K562 (cell line): ENCODE measurements around the gene EIF4G1. TPM values are rescaled to one million over a fixed set of nuclear protein-coding genes. Genes with fewer than 3 reads are reported as not detected.
A peak's percentile ranks its signal among the peaks of the same experiment; 100 is the strongest.

Experiments
- ADNP ChIP-seq: fragments of 200-800 bp; sonication (Bioruptor generic); IDR thresholded peaks from 2 replicates; pipeline ENCODE4 v1.6.1; 2016; ENCODE audit warnings: missing genetic modification characterization, missing compliant biosample characterization
- ARID2 ChIP-seq: fragments of 450-650 bp; IDR thresholded peaks from 2 replicates; pipeline ENCODE4 v1.6.1; 2017; ENCODE audit warnings: antibody characterized with exemption, mild to moderate bottlenecking
- BCOR ChIP-seq: fragments of 450-650 bp; IDR thresholded peaks from 2 replicates; pipeline ENCODE4 v1.6.1; 2016
- CTBP1 ChIP-seq: fragments of 450-650 bp; IDR thresholded peaks from 2 replicates; pipeline ENCODE4 v1.6.1; 2016; ENCODE audit warnings: borderline replicate concordance
- HDAC2 ChIP-seq: fragments of 450-650 bp; IDR thresholded peaks from 2 replicates; pipeline ENCODE4 v1.6.1; 2016; ENCODE audit warnings: mild to moderate bottlenecking
- RAD21 ChIP-seq, 2 experiments: fragments of 250-450 bp in 1 of 2; fragments of 450-650 bp in 1 of 2; sonication (Bioruptor Pico) in 1 of 2; formaldehyde crosslinking in 1 of 2; IDR thresholded peaks in 1 of 2; conservative IDR thresholded peaks in 1 of 2; 2 replicates each; pipeline versions ENCODE4 v1.4.0 to v1.8.0; 2020 to 2022; ENCODE audit warnings: mild to moderate bottlenecking in 2 of 2, moderate library complexity in 1 of 2
- RAD51 ChIP-seq: fragments of 450-650 bp; IDR thresholded peaks from 2 replicates; pipeline ENCODE4 v1.7.1; 2016; ENCODE audit warnings: low read depth, mild to moderate bottlenecking, borderline replicate concordance
- REST ChIP-seq, 2 experiments: fragments of 450-650 bp; formaldehyde crosslinking in 1 of 2; IDR thresholded peaks; 2 replicates each; pipeline versions ENCODE4 v1.4.0 to v1.6.1; 2014 to 2020; ENCODE audit warnings: mild to moderate bottlenecking in 2 of 2, borderline replicate concordance in 1 of 2, low read depth in 1 of 2
- polyA plus RNA-seq, 8 experiments: library from polyadenylated mRNA; depleted of rRNA in 4 of 8; stranded (reverse) in 5 of 8; unstranded in 3 of 8; fragments of >200 nt; fragmentation: Nextera tagmentation in 2 of 8; fragmentation: Illumina TruSeq in 1 of 8; extraction: Ambion mirVana in 2 of 8; extraction: Trizol in 1 of 8; gene quantifications; 2 replicates each; pipeline versions ENCODE4 v1.2.1 to v1.2.3, GENCODE V29; 2011 to 2014; ENCODE audit warnings: inconsistent platforms in 1 of 8, missing spikeins in 1 of 8
- total RNA-seq, 7 experiments: library from RNA; depleted of rRNA in 6 of 7; stranded (reverse); fragments of >200 nt in 6 of 7; fragmentation: Illumina TruSeq in 2 of 7; extraction: Trizol in 2 of 7; gene quantifications; 2 replicates each; pipeline versions ENCODE4 v1.2.1 to v1.2.3, GENCODE V29; 2011 to 2021; ENCODE audit warnings: low replicate concordance in 1 of 7
- TF ChIP-seq, protein P1 (sequence below): sonication (generic); formaldehyde crosslinking; IDR thresholded peaks from 2 replicates; pipeline ENCODE4 v1.8.1; 2023; ENCODE audit warnings: mild to moderate bottlenecking, missing genetic modification reagents
- TF ChIP-seq, protein P2 (sequence below), 2 experiments: fragments of 450-650 bp; IDR thresholded peaks; 2 replicates each; pipeline ENCODE4 v1.6.1; 2016

Gene EIF4G1
- total and polyA plus RNA-seq, 9 of the 15 experiments (the other 6 are each of a cell fraction or from before 2014, with no cell fraction given) = 4.6 to 505 (median 155) TPM

- TF ChIP-seq, protein P1, sequence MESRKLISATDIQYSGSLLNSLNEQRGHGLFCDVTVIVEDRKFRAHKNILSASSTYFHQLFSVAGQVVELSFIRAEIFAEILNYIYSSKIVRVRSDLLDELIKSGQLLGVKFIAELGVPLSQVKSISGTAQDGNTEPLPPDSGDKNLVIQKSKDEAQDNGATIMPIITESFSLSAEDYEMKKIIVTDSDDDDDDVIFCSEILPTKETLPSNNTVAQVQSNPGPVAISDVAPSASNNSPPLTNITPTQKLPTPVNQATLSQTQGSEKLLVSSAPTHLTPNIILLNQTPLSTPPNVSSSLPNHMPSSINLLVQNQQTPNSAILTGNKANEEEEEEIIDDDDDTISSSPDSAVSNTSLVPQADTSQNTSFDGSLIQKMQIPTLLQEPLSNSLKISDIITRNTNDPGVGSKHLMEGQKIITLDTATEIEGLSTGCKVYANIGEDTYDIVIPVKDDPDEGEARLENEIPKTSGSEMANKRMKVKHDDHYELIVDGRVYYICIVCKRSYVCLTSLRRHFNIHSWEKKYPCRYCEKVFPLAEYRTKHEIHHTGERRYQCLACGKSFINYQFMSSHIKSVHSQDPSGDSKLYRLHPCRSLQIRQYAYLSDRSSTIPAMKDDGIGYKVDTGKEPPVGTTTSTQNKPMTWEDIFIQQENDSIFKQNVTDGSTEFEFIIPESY (CRISPR knock-in tag) = 0 out of 2 replicates have a peak, but pooled peaks have one; percentile 18
- TF ChIP-seq, protein P2, sequence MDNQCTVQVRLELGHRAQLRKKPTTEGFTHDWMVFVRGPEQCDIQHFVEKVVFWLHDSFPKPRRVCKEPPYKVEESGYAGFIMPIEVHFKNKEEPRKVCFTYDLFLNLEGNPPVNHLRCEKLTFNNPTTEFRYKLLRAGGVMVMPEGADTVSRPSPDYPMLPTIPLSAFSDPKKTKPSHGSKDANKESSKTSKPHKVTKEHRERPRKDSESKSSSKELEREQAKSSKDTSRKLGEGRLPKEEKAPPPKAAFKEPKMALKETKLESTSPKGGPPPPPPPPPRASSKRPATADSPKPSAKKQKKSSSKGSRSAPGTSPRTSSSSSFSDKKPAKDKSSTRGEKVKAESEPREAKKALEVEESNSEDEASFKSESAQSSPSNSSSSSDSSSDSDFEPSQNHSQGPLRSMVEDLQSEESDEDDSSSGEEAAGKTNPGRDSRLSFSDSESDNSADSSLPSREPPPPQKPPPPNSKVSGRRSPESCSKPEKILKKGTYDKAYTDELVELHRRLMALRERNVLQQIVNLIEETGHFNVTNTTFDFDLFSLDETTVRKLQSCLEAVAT (IDR thresholded peaks at IDR 0.05) = no peak
- TF ChIP-seq REST (IDR thresholded peaks at IDR 0.05; ENCODE audit: borderline replicate concordance) (no peak), REST (CRISPR knock-in tag; IDR thresholded peaks at IDR 0.05; ENCODE audit: low read depth) (no peak), ARID2 (no peak), BCOR (peak; percentile 97), RAD21 (CRISPR knock-in tag; conservative IDR thresholded peaks at IDR 0.05 in 1 of 2, IDR thresholded peaks at IDR 0.05 in 1 of 2) (no peak), CTBP1 (no peak), ADNP (tag) (0 out of 2 replicates have a peak, but pooled peaks have one; percentile 36), HDAC2 (peak; percentile 49; the same call in 1 of the 2 replicates), RAD51 (no peak)
Observed at GRCh38 chr3:184350618-184351017, 36.2 kb downstream of the EIF4G1 start (continued).
